K562 (cell line): ENCODE data around the gene OR52A5. TPM values are rescaled to one million over a fixed set of nuclear protein-coding genes. Genes with fewer than 3 reads are reported as not detected.

Experiments
- ARHGAP35 ChIP-seq: fragments of 450-650 bp; IDR thresholded peaks from 2 replicates; pipeline ENCODE4 v1.6.1; 2018; ENCODE audit not compliant: partially characterized antibody
- EP400 ChIP-seq: fragments of 450-650 bp; IDR thresholded peaks from 2 replicates; pipeline ENCODE4 v1.6.1; 2017; ENCODE audit warnings: antibody characterized with exemption, mild to moderate bottlenecking, moderate library complexity
- NR4A1 ChIP-seq, 2 experiments: fragments of 250-450 bp in 1 of 2; fragments of 450-650 bp in 1 of 2; sonication (Bioruptor Pico) in 1 of 2; IDR thresholded peaks; 2 replicates each; pipeline versions ENCODE4 v1.4.0 to v1.6.1; 2016 to 2020; ENCODE audit warnings: mild to moderate bottlenecking in 2 of 2, missing compliant biosample characterization in 1 of 2, missing genetic modification characterization in 1 of 2, moderate library complexity in 1 of 2
- PKNOX1 ChIP-seq: fragments of 450-650 bp; IDR thresholded peaks from 2 replicates; pipeline ENCODE4 v1.6.1; 2016
- SIRT6 ChIP-seq: IDR thresholded peaks from one replicate; pipeline ENCODE4 v1.6.1; 2012; ENCODE audit warnings: low read depth, mild to moderate bottlenecking, control low read depth, inconsistent platforms, low read length, moderate library complexity
- SUPT5H ChIP-seq: fragments of 450-650 bp; IDR thresholded peaks from 2 replicates; pipeline ENCODE4 v1.6.1; 2016
- ZNF274 ChIP-seq: IDR thresholded peaks from 2 replicates; pipeline ENCODE4 v1.6.1; 2011; ENCODE audit warnings: low read depth, mild to moderate bottlenecking, low read length, moderate library complexity, borderline replicate concordance
- ZNF668 ChIP-seq: fragments of 250-450 bp; sonication (Bioruptor Pico); IDR thresholded peaks from 2 replicates; pipeline ENCODE4 v1.8.0; 2022; ENCODE audit warnings: mild to moderate bottlenecking, inconsistent platforms
- polyA plus RNA-seq, 8 experiments: library from polyadenylated mRNA; depleted of rRNA in 4 of 8; stranded (reverse) in 5 of 8; unstranded in 3 of 8; fragments of >200 nt; fragmentation: Nextera tagmentation in 2 of 8; fragmentation: Illumina TruSeq in 1 of 8; extraction: Ambion mirVana in 2 of 8; extraction: Trizol in 1 of 8; gene quantifications; 2 replicates each; pipeline versions ENCODE4 v1.2.1 to v1.2.3, GENCODE V29; 2011 to 2014; ENCODE audit warnings: inconsistent platforms in 1 of 8, missing spikeins in 1 of 8
- total RNA-seq, 7 experiments: library from RNA; depleted of rRNA in 6 of 7; stranded (reverse); fragments of >200 nt in 6 of 7; fragmentation: Illumina TruSeq in 2 of 7; extraction: Trizol in 2 of 7; gene quantifications; 2 replicates each; pipeline versions ENCODE4 v1.2.1 to v1.2.3, GENCODE V29; 2011 to 2021; ENCODE audit warnings: low replicate concordance in 1 of 7
- TF ChIP-seq, protein P1 (sequence below): fragments of 450-650 bp; formaldehyde crosslinking; IDR thresholded peaks from 2 replicates; pipeline ENCODE4 v1.4.0; 2020; ENCODE audit warnings: mild to moderate bottlenecking, moderate library complexity
- TF ChIP-seq, protein P2 (sequence below): fragments of 250-450 bp; sonication (Bioruptor Pico); IDR thresholded peaks from 2 replicates; pipeline ENCODE4 v1.4.0; 2020; ENCODE audit warnings: mild to moderate bottlenecking, moderate library complexity
- TF ChIP-seq, protein P3 (sequence below): conservative IDR thresholded peaks from 2 replicates; pipeline ENCODE4 v1.6.1; 2011; ENCODE audit warnings: low read depth, mild to moderate bottlenecking, low read length; ENCODE audit not compliant: control insufficient read depth

Gene OR52A5
- total and polyA plus RNA-seq, 9 of the 15 experiments (the other 6 are each of a cell fraction or from before 2014, with no cell fraction given) = 0.04 to 1.1 (median 0.94) TPM; not detected in 6

DNA sequence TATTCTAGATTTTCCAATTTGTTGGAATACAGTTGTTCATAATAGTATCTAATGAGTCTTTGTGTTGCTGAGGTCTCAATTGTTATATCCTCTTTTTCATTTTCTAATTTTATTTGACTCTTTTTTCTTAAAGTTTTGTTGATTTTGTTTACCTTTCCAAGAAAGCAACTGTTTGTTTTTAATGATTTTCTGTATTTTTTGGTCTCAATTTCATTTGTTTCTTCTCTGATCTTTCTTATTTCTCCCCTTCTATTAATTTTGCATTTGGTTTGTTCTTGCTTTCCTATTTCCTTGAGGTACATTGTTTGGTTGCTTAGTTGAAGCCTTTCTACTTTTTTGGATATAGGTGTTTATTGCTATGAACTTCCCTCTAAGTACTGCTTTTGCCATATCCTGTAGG, 21.6 kb upstream of the OR52A5 start (continued):
- TF ChIP-seq SUPT5H = no peak
- TF ChIP-seq, protein P1, sequence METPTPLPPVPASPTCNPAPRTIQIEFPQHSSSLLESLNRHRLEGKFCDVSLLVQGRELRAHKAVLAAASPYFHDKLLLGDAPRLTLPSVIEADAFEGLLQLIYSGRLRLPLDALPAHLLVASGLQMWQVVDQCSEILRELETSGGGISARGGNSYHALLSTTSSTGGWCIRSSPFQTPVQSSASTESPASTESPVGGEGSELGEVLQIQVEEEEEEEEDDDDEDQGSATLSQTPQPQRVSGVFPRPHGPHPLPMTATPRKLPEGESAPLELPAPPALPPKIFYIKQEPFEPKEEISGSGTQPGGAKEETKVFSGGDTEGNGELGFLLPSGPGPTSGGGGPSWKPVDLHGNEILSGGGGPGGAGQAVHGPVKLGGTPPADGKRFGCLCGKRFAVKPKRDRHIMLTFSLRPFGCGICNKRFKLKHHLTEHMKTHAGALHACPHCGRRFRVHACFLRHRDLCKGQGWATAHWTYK (CRISPR knock-in tag) = no peak
- TF ChIP-seq, protein P2, sequence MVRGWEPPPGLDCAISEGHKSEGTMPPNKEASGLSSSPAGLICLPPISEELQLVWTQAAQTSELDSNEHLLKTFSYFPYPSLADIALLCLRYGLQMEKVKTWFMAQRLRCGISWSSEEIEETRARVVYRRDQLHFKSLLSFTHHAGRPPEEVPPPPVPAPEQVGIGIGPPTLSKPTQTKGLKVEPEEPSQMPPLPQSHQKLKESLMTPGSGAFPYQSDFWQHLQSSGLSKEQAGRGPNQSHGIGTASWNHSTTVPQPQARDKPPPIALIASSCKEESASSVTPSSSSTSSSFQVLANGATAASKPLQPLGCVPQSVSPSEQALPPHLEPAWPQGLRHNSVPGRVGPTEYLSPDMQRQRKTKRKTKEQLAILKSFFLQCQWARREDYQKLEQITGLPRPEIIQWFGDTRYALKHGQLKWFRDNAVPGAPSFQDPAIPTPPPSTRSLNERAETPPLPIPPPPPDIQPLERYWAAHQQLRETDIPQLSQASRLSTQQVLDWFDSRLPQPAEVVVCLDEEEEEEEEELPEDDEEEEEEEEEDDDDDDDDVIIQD (CRISPR knock-in tag) = no peak
- TF ChIP-seq NR4A1 (CRISPR knock-in tag; IDR thresholded peaks at IDR 0.05) = no peak
- no peak for TF ChIP-seq NR4A1 (tag; IDR thresholded peaks at IDR 0.05)
- TF ChIP-seq, protein P3, sequence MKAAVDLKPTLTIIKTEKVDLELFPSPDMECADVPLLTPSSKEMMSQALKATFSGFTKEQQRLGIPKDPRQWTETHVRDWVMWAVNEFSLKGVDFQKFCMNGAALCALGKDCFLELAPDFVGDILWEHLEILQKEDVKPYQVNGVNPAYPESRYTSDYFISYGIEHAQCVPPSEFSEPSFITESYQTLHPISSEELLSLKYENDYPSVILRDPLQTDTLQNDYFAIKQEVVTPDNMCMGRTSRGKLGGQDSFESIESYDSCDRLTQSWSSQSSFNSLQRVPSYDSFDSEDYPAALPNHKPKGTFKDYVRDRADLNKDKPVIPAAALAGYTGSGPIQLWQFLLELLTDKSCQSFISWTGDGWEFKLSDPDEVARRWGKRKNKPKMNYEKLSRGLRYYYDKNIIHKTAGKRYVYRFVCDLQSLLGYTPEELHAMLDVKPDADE = no peak
- no peak for TF ChIP-seq ZNF274
- TF ChIP-seq EP400 = no peak
- no peak for TF ChIP-seq SIRT6
- TF ChIP-seq ZNF668 = 0 out of 2 replicates have a peak, but pooled peaks have one; percentile 33
- TF ChIP-seq ARHGAP35 = peak; percentile 30
- no peak for TF ChIP-seq PKNOX1
- TF ChIP-seq, all 486 proteins: peak for 11
